HG03103 (cell line): ENCODE results near the gene TLE7.

ENCODE experiments used
- ATAC-seq: cut with Tn5 transposase; IDR thresholded peaks from one replicate; pipeline ENCODE4 v1.9.1; 2021; ENCODE audit warnings: low read depth; ENCODE audit not compliant: unreplicated experiment

Gene TLE7

DNA sequence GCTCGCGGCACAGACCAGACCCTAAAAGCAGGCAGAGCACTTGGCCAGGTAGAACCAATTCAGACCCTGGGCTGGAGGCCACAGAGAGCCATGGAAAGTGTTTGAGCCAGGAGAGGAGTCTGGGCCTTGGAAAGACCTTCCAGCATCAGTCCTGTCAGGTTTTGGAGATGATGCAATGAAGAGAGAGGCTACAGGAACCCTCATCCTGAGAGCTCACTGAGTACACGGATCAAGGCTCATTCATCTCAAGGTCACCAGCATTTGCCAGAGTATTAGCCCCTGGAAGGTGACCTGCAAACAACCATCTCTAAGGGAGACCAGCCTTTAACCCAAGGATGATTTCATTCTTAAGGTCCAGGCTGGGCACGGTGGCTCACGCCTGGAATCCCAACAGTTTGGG is 27.8 kb downstream of the TLE7 start:
- ATAC-seq, result no peak

DNA sequence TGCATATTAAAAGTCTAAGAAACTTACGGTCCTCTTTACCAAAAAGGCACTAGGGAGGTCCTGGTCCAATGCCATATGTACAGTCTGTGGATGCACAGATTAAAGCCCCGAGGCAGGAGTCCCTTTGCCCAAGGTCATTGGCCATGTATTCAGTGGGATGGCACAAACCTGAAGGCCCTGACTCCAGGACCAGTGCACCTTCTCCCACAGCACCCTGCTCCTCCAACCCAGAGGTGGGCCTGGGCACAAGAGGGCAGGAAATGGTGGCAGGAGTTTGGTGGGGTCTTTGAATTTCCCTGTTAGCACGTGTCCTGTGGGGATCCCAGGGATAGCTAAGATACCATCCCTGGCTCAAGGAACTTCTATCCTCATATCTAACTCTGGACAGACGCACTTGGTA is 28.5 kb downstream of the TLE7 start:
- no peak for ATAC-seq

DNA sequence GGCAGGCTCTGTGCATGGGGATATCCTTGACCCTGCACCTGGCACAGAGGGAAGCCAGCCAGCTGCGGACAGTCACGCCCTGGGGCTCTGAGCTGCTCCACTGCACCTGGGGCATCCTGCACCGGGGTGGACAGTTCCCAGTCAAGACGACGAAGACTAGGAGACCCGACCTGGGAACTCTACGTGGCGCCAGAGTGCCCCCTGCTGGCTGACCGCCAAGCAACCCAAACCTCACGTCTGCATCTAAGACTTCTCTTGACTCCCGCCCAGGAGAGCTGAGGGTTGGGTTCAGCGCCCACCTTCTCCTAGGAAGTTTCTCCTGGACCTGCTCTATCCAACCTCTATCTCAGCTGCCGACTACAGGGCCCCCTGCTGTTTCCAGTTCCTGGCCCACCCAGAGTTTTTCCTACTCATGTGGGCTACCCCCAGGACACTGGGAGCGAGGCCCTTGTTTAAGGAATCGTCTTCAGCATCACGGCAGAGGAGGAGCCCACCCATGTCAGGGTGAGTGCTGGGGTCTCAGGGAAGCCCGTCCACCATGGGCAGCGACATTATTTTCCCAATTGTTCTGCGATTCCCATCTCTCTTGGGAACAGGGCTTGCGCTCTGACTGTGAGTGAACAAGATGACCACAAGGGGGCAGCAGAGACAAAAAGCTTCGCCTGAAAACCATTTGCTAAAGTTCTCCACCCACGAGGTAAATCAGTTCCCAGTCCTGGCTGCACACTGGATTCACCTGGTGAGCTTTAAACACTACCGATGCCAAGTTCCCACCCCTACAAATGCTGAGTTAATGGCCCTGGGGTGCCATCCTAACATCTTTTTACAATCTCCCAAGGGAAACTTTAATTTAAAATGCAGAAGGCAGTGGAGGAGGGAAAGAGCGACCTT is 29.3 kb downstream of the TLE7 start:
- no peak for ATAC-seq

DNA sequence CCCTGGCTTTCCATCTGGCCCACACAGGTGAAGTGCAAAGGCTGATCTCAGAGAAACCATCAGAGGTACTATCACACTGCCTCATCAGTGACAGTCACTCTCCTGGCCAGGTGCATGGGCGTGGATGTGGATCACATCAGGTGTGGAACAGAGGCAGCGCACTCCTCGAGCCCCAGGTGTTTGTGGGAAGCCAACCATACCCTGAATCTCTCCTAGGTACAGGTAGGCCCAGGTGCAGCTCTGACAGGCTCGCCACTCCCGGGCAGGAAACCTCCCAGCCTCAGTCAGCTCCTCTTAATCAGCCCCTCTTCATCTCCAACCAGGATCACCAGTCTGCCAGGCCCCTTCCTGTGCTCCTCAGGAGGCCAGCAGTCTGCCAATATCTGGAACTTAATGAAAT is 31.7 kb downstream of the TLE7 start:
- ATAC-seq, result no peak

DNA sequence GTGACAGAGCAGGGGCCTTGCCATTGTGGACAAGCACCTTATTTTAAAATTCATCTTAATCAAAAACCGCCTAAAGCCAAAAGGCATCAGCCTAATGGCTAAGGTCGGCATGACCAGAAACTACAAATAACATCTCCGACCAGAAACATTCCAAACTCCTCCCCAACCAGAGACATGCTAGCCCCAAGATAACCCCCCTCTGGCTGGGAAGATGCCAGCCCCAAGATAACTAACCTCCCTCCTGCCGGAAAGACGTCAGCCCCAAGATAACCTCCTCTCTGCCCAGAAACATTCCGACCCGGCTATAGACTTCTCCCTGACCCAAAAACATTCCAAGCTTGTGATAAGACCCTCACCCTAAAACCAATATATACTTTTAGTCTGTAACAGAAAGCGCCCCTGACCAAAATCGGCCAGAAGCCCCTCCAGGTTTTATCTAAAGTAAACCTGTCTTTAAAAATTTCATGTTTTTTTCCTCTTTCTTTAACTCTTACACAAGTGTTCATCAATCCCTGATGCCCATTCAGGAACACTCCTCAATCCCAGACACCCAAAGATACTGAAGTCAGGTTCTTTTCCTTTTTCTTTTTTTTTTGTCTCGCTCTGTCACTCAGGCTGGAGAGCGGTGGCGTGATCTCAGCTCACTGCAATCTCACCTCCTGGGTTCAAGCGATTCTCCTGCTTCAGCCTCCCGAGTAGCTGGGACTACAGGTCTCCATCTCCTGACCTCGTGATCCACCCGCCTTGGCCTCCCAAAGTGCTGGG is 32.7 kb downstream of the TLE7 start:
- no peak for ATAC-seq

DNA sequence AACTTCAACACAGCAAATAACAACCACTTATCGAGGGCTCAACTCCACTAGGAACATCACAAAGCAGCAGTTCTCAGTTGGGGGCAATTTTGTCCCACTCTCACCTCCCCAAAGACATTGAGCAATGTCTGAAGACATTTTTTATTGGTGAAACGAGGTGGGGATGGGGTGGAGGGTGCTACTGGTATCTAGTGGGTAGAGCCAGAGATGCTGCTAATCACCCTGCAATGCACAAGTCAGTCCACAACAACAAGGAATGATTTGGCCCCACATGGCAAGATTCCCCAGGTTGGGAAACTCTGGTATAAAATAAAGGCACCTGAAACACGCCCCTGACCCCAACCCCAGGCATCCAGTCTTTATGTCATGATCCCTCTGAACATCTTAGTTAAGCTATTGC is 33.3 kb downstream of the TLE7 start:
- no peak for ATAC-seq

DNA sequence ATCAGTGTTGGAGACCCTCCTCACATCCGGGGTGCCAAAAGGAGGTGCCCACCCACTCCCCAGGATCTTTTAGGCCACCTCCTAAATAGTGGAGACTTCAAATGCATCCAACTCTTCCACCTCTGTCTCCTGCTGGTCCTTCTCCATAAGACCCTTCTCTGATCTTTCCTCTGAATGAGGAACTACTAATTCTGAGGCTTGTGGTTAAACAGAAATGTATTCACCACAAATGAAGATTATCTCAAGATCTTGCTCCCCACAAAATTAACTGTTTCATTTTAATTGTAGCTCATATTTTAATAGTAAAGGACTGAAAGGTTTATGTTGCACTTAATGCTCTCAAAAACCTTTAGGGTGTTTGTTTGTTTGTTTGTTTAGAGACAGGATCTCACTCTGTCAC is 34.1 kb downstream of the TLE7 start:
- no peak for ATAC-seq

DNA sequence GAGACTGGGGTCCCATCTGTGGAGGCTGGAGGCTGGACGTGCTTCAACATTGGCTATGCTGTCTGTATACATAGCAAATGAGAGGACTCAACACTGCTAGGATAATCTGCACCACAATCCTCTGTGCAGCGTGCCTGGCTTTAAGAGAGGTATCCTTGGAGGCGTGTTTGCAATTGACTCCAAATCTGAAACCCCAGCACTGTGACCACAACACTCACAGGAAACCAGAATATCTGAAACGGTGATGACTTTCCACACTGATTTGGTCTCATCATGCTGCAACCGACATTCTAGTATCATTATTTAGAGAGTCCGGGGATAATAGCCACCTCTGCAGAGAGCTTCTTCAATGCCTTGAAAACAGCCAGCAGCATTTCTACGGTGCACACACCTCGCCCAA is 35.1 kb downstream of the TLE7 start:
- no peak for ATAC-seq

DNA sequence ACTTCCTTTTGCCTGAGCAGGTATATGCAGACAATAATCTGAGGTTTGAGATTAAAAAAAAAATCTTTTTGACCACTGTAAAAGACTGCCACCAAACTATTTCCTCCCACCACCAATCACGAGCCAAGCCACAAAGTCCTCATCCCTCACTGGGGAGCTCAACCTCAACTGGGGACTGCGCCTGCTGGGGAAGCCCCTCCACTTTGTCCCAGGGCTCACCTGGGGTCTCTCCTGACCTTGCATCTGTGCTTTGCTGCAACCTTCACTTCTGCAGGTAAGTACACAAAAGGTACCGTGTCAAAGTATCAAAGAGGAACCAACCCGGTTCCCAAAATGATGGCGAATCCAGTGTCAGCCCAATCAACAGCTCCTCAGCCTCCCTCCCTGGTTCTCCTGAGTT is 35.5 kb downstream of the TLE7 start:
- ATAC-seq, result no peak

DNA sequence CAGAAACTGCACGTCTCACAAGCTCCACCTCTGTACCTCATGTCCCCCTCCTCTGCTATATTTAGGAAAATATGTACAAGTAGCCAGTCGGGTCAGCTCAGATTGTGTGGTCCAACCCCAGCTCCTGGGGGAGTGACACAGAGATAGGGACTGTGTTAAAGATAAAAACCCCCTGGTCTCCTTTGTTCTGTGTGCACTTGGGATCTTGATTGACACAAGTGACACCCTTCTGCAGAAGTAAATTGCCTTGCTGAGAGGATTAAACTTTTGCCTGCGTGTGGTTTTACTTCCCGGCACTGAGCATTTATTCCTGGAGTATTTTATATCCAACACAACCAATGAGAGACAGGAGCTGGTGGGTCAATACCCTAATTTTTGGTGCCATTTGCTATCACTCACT is 37.5 kb downstream of the TLE7 start:
- no peak for ATAC-seq

DNA sequence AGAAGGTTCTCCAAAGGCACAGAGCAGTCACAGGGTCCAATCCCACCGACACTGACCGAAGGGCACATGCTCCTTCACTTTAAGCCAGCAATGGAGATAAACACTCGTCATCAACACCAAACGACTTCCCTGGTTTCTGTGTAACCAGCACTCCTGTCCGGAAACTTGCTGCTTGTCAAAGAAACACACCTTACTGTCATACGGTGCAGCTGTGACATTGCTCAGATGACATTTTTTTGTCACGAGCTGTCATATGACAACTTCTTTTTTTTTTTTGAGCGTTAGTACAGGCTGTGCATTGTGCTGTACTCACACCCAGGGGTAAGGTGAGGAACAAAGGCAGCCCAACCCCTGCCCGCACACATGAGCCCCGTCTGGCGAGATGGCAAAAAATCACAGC is 39.2 kb downstream of the TLE7 start:
- no peak for ATAC-seq

DNA sequence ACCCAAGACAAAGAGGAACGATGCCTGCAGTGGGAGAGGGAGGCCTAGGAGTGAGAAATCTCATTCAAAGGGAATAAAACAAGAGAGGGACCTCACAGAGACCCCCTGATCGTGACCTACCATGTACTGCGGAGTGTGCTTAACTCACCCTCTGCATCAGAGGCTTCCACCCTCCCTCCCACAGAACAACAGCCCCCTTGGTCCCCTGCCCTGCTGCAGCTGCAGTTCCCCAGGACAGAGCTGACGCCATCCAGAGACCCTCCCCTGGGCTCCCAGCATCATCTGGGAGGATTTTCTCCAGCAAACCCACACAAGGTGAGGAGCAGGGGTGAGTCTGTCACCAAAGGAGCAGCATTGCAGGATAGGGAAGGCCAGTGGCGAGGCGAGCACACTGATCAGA is 39.8 kb downstream of the TLE7 start:
- no peak for ATAC-seq

DNA sequence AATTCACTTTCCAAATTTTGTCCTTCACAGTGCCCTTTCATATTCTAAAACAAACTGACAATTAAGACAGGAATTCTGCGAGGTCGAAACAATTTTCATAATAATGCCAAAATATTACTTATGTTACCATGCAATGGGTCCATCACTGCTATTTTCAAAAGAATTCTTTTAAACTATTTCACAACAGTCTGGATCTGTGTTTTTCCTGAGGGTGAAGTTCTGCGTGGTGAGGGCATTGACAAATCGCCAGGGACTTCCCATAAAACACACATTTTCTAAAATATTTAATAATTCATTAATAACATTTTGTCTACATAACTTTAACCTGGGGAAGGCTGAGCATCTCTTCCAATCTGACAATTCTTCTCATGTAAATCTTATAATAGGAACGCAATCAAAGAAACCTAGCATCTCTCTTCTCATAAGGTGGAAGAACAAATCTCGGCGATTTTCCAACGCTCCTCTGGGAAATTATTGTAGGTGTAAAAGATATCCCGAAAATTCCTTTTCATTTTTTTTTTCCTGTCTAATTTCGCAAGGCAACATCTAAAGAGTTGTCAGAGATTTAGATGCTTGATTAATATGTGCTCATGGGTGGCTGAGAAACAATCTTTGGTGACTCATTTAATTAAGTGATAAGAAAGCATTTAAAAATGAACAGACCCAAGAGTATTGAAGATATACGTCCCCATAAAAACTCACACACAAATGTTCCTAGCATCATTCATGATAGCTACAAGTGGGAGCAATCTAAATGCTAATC is 41.9 kb downstream of the TLE7 start:
- no peak for ATAC-seq

DNA sequence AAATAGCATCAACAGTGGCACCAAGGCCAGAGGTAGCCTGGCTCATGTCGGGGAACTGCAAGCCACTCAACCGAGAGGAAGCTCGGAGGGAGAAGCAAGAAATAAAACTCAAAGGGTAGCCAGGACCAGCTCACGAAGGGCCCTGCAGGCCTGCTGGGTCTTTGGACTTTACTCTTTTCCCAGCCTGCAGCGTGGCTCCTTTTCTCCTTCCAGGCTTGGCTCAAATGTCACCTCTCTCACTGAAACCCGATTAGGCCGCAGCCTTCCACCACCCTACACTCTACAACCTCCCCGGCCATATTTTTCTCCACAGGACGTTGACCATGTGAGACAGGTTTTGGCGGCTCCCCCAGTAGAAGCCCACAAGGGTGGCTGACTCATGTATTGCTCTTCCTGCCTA is 45.3 kb downstream of the TLE7 start:
- ATAC-seq, result no peak

DNA sequence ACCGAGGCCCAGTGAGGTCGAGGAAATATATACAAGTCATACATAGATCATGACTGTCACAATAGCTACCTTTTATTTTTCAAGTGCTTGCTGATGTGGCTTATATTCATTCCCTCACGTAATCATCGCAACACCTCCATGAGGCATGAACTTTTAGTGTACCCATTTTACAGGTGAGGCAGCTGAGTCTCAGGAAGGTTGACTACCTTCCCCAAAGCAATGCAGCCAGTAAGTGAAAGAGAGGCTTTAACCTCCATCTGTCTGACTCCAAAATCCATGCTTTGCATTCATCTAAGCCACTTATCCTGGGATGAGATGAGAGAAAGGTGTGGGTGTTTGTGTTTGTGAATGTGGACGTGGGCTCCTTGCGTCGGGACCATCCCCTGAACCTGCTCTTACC is 52.5 kb downstream of the TLE7 start:
- no peak for ATAC-seq

DNA sequence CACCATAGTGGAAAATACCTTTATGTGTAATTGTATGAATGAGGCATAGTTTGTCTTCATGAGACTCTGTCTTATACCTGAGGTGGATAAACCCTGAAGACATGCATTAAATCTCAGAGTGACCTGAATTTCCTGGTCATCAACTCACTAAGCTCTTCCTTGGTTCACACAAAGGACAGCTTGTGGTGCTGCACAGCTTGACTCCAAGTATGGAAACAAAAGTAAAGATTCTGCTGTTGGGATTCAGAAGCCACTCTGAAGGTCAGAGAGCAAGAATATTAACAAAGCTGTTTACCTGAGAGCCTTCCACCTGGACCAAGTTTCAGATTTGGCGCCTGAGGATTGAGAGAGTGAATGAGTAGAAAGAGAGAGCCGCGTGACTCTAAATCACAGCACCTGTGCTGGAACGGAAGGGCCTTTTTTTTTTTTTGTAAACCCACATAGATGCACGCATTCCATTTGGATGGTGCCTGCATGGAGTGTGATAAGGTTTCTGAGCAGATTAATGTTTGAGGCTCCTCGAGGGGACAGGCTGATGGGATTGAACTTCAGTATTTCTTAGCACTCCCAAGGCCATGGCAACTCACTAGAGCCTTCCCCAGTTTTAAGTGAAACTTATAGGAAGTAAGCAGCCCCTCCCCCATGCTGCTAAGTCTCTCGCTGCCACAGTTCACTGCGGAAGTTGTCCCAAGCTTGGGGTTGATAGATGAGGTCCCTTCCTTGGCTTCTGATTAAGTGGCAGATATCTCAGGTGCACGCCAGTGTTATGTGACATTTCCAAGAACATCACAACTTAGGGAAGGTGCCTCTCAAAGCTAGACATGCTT is 54.6 kb downstream of the TLE7 start:
- ATAC-seq, result no peak

DNA sequence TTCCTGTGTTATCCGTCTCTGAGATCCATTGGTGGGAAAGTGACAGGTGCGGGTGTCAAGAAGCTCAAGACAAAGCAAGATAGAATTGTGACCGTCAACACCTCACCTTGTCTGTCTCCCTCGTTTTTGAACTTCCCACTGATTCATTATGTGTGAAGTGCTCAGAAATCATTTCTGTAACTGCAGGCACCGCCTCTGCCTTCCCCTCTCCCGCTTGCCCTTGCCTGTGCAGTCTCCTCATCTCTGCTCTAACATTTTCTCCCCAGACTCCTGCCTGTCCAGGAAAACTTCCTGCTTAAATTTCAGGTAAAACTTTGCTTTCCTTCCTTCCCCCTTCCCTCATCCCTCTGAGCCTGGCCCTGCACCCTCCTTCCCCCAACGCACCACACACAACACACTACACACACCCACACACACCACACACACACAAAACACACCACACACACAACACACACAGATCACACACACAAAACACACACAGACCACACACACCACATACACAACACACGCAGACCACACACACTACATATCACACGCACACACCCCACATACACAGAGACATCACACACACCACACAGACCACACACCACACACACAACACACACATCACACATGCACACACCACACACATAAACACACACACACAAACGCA is 57.7 kb downstream of the TLE7 start:
- ATAC-seq, result no peak

DNA sequence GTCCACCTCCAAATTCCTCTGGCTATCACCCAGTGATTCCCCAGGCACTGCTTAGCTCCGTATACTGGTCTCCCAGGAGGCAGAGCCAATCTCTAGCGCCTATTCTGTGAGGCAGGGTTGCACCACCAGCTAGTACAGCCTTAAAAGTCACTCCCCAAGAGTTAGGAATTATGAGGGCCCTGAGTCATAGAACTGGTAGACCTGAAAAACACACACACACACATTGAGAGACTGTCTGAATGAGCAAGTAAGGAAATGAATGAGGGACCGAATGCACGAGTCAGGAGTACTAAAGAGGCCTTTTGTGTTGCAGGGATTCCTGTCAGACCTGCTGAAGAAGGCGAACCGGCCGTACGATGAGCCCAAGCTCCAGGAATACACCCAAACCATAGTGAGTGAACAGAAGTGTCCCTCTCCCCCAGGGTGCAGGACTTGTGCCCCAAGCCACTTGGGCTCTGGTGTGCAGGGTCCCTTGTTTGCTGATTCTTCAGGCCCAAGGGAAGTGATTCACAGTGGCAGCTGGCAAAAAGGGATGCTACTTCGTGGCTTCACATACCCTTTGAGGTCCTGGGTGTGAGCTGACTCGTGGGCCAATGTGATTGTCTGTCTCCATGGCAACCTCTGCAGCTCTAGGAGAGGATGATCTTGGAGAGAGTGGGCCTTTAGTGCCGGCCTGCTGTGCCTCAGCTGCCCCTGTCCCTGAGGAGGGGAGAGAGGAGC is 58.6 kb downstream of the TLE7 start:
- ATAC-seq, result no peak

DNA sequence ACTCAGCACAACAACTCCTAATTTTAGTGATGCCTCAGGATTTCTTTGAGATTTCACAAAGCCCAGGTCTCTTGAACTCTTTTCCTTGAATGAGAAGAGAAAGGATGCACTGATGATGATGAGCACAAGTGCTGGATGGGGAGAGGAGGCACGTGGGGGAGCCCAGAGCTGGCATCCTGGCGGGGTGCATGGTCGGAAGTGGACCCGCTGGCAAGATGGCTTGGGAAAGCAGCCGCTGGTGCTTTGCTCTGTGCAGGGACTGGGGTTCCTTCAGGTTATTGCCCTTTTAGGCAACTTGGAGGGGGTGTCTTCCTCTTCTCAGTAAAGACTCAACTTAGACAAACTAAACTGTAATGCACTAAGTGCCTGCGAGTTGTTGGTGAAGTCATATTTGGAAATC is 61.0 kb downstream of the TLE7 start:
- no peak for ATAC-seq
